Tibial nerve (tissue), 3 donors: Measurements from ENCODE around the gene SLC44A5.

Experiments
- POLR2A ChIP-seq, 2 donors: fragments of 450-650 bp; IDR thresholded peaks; one replicate each; pipeline ENCODE4 v1.6.1; 2017; ENCODE audit warnings: antibody characterized with exemption in 2 of 2, mild to moderate bottlenecking in 2 of 2, moderate library complexity in 2 of 2
- TF ChIP-seq, protein P1 (sequence below), 5 experiments: fragments of 200-600 bp in 3 of 5; fragments of 450-650 bp in 2 of 5; sonication (generic) in 3 of 5; IDR thresholded peaks; one replicate each; pipeline ENCODE4 v1.5.1; 2016 to 2019; ENCODE audit warnings: antibody characterized with exemption in 5 of 5, mild to moderate bottlenecking in 3 of 5, moderate library complexity in 2 of 5

DNA sequence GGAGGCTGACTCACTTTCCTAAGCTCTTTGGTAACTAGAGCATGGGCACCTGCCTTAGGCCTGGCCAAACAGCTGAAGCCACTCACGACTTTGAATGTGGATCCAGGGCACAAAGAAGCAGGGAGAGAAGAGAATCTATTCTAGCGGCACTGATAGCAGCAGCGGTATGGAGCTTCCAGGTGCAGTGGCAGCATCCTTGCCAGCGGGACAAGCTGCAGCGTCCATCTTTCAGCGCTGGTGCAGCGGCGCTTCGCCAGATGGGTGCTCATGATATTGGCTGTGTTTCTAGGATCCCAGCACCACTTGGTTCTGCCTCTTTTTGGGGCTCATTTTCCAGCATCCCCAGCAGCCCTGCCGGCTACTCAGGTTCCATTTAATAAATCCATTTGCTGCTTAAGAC lies 184.2 kb downstream of the SLC44A5 start:
- TF ChIP-seq, protein P1, sequence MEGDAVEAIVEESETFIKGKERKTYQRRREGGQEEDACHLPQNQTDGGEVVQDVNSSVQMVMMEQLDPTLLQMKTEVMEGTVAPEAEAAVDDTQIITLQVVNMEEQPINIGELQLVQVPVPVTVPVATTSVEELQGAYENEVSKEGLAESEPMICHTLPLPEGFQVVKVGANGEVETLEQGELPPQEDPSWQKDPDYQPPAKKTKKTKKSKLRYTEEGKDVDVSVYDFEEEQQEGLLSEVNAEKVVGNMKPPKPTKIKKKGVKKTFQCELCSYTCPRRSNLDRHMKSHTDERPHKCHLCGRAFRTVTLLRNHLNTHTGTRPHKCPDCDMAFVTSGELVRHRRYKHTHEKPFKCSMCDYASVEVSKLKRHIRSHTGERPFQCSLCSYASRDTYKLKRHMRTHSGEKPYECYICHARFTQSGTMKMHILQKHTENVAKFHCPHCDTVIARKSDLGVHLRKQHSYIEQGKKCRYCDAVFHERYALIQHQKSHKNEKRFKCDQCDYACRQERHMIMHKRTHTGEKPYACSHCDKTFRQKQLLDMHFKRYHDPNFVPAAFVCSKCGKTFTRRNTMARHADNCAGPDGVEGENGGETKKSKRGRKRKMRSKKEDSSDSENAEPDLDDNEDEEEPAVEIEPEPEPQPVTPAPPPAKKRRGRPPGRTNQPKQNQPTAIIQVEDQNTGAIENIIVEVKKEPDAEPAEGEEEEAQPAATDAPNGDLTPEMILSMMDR (IDR thresholded peaks at IDR 0.05), result no peak
- TF ChIP-seq POLR2A (IDR thresholded peaks at IDR 0.05), result no peak
